Erythroblast (primary cell): Measurements from ENCODE around the gene ADAMTSL4.

ENCODE experiments used
- DNase-seq, 2 experiments: peaks; one replicate each; lab custom pipeline; 2025; lab: John Stamatoyannopoulos, UW
- GATA1 ChIP-seq: IDR thresholded peaks from 2 replicates; pipeline ENCODE4 v1.6.1; 2011; ENCODE audit warnings: low read depth, mild to moderate bottlenecking, control low read depth, low read length, moderate library complexity
- POLR2A ChIP-seq: IDR thresholded peaks from 2 replicates; pipeline ENCODE4 v1.6.1; 2011; ENCODE audit warnings: mild to moderate bottlenecking, low read length

ADAMTSL4 gene

GRCh38 chr1:150544204-150544603, 5.0 kb upstream of the ADAMTSL4 start:
- DNase-seq, result no peak

DNA sequence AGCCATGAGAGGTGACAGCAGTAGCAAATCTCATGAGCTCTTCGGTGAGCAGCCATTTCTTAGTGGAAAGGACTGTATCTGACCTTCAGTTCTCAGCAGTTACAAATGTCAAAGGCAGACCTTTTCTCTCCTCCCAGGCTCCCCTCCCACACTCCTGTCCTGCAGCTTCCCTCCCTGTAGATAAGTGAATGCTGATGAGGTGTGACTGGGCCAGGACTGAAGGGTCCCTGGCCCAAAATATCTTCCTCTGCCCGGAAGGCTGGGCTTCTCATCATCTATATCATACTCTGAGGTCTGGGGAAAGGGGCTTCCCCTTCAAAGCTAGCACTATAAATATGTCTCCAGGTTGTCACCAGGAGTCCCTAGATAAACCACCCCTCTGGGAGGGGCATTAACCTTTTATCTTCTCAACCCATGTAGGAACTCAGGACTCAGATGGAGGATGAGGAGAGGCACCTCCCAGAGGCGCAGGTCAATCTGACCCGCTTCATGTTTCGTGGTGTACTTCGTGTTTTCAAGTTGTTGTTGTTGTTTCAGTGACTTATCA, 3.6 kb upstream of the ADAMTSL4 start:
- TF ChIP-seq GATA1 (no peak), POLR2A (no peak)

More at GRCh38 chr1:150544204-150544603, 5.0 kb upstream of the ADAMTSL4 start:
- TF ChIP-seq GATA1 (no peak), POLR2A (no peak)

GRCh38 chr1:150546294-150546937, 2.8 kb upstream of the ADAMTSL4 start:
- no peak for TF ChIP-seq GATA1
- no peak for DNase-seq

More for the DNA sequence above, 3.6 kb upstream of the ADAMTSL4 start:
- DNase-seq, result peak; percentile 51 to 68

DNA sequence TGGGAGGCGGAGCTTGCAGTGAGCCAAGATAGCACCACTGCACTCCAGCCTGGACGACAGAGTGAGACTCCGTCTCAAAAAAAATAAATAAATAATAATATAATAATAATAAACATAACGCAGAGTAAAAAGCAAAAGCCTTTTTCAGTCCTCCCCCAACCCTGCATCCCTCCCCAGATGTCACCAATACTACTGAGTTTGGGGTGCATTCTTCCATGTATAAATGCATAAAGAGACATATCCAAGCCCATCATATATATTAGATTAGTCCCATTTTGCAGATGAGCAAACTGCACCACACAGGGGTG, 930 bp upstream of the ADAMTSL4 start:
- no peak for TF ChIP-seq GATA1
- no peak for TF ChIP-seq POLR2A
- no peak for DNase-seq

DNA sequence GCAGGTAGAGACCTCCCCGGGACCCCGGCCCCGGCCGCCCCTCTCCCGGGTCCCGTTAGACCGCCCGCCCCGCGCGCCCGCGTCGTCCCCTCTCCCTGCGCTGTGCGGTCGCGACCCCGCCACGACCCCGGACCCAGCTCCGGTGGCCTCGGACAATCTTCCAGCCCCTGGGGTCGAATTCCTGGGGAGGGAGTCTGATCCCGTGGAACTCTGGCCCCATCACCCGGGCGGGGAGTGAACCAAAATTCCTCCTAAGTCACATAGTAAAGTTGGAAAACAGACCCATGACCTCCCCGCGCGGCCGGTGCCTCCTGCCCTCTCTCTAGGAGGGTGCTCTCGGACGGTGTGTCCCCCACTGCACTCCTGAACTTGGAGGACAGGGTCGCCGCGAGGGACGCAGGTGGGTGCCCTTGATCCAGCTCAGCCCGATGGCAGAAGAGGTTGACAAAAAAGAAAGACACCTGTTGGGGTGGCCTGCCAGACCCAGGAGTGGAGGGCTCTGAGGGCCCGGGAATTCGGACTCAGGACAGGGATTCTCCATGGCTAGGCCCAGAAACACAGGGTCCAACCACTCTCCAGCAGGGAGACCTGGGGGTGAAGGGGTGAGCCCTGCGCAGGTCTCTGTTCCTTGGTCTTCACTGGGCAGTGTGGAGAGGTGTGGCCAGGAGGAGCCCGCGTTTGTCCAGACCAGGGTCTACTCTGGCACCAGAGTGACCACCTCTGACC, 451 bp downstream of the ADAMTSL4 start:
- TF ChIP-seq POLR2A (no peak), GATA1 (no peak)
- DNase-seq, result peak in 1 of 2 experiments; percentile 46

DNA sequence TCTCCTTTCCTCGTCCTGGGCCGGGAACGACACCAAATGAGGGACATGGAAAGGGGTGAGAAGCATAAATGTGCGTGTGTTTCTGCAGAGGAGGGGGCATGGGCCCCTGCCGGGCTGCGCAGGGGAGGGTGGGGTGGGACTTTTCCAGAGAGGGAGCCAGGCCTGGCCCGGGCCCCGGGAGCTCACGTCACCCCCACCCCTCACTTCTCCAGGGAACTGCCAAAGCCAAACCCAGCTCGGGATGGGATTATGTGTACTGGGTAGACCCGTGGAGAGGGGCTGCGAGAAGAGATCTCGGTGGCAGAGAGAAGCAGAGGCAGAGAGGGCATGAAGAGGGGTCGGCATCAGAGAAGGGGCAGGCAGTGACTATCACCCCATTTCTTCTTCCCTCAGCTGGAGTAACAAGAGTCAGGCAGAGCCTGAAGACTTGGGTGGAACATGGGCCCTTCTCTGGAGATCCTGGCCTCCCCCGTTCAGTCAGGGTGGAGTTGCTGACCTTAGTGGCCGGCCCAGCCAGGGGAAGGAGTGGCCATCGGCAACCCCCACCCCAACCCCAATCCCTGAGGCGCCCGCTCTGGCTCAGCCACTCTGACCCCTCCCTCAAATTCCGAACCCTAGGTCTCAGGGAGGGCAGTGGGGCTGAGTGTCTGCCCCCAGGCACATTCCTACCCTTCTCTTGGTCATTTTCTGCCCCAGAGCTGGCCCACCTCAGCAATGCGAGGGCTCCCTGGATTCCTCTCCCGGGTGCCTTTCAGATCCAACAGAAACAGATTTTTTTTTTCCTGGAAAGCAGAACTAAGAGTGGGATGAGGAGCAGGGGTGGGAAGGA, 1.2 kb downstream of the ADAMTSL4 start:
- TF ChIP-seq GATA1 (no peak), POLR2A (no peak)
- no peak for DNase-seq

DNA sequence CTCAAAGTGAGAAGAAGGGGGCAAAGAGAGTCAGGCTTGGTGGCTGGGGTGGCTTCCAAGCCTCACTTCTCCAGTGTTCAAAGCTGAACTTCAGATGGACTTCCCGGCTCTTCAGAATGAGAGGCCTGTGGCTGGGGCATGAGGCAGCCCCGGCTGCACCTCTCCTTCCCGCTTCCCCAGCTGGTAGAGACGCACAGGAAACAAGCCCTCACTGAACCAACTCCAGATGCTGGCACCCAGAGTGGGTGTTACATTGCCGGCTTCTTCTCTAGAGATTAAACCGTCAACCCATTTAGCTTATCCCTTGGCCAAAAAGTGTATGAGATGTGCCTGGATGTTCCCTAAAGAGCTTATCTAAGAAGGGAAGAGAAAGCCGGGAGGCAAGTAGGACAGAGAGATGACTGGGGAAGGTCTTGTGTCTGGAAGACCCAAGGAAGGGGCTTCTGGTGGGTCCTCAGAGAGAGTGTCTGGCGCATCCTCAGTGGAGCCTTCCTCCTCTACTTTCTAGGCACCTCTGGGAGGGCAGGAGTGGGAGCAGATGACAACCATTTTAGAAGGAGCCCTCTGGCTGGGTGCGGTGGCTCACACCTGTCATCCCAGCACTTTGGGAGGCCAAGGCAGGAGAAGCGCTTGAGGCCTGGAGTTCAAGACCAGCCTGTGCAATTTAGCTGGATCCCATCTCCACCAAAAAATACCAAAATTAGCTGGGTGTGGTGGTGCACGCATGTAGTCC, 2.0 kb downstream of the ADAMTSL4 start:
- DNase-seq, result no peak
- TF ChIP-seq POLR2A (no peak), GATA1 (no peak)

DNA sequence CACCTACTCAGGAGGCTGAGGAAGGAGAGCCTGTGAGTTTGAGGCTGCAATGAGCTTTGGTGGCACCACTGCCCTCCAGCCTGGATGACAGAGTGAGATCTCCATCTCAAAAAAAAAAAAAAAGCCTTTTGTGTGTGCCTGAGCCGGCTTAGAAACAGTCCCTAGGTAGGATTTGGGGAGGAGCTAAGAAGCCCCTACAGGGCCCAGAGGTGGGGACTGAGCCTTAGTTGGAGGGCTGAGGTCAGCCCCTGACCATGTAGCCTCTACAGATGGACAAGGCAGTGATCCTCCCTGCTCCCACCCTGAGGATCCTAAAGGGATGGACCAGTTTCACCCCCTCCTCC, 2.5 kb downstream of the ADAMTSL4 start:
- TF ChIP-seq POLR2A, result no peak
- TF ChIP-seq GATA1, result no peak
- no peak for DNase-seq

- TF ChIP-seq GATA1, result no peak
- peak in 1 of 2 experiments; percentile 70 for DNase-seq
These were observed 3.1 kb downstream of the ADAMTSL4 start for GRCh38 chr1:150552128-150552910.

- TF ChIP-seq GATA1, result no peak
- TF ChIP-seq POLR2A, result no peak
- no peak for DNase-seq
These were observed 3.7 kb downstream of the ADAMTSL4 start for GRCh38 chr1:150552911-150553289.

- no peak for TF ChIP-seq GATA1
- TF ChIP-seq POLR2A, result no peak
- DNase-seq, result no peak
These were observed 4.3 kb downstream of the ADAMTSL4 start for GRCh38 chr1:150553392-150554085.

DNA sequence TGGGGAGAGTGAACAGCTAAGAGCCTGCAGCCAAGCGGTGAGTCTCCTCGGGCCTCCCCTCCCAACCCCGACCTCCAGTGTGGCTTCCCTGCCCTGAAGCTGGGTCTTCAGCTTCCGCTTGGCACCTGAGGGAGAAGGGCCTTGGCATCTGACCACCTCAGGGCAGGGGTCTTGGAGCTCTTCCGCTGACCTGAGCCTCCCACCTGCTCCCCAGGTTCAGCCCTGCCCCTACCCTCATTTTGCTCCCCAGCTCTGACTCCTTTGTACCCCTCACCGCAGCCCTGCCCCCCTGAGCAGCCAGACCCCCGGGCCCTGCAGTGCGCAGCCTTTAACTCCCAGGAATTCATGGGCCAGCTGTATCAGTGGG, 4.9 kb downstream of the ADAMTSL4 start:
- no peak for TF ChIP-seq GATA1
- TF ChIP-seq POLR2A, result no peak
- no peak for DNase-seq
